ENCODE data around the gene SND1. TPM values are rescaled to one million over a fixed set of nuclear protein-coding genes. Genes with fewer than 3 reads are reported as not detected.

Gene SND1
- polyA plus RNA-seq, 3 donors = 46.5 to 97.3 (median 79.8) TPM

GRCh38 chr7:127755521-127755920 is 103.5 kb downstream of the SND1 start:
- Histone ChIP-seq H2AFZ (ENCODE audit: insufficient read depth, low read depth, low read length, poor library complexity, severe bottlenecking) (no peak overlapping the region), H3K4me1 (ENCODE audit: control insufficient read depth in 1 of 2, insufficient read depth in 2 of 2, low read length in 2 of 2) (peaks cover 21 to 25% of the 10 kb centered on the region in 2 donors), H3K9ac (ENCODE audit: insufficient read depth, low read length, poor library complexity, severe bottlenecking) (no peak overlapping the region), H3K36me3 (replicated peaks in 1 of 2; ENCODE audit: control insufficient read depth in 1 of 2, insufficient read depth in 2 of 2, low read length in 2 of 2) (no peaks in the 10 kb centered on the region), H3K27me3 (ENCODE audit: control insufficient read depth in 2 of 2, insufficient read depth in 2 of 2, low read length in 2 of 2) (no peaks in the 10 kb centered on the region), H3K27ac (ENCODE audit: low read depth in 1 of 2, low read length in 2 of 2) (no peak overlapping the region), H3K79me2 (ENCODE audit: insufficient read depth, low read length) (peaks cover 95% of the 10 kb centered on the region), H3K4me3 (replicated peaks in 1 of 3; ENCODE audit: low read depth in 2 of 3, low read length in 3 of 3) (no peak overlapping the region), H4K20me1 (ENCODE audit: insufficient read depth, low read length) (peaks cover 81% of the 10 kb centered on the region), H3K4me2 (replicated peaks; ENCODE audit: extremely low read depth, low read length, poor library complexity, severe bottlenecking) (no peak overlapping the region), H3K9me3 (replicated peaks in 1 of 2; ENCODE audit: control insufficient read depth in 1 of 2, insufficient read depth in 1 of 2, low read length in 2 of 2) (no peaks in the 10 kb centered on the region)
- peaks cover 42% of the 10 kb centered on the region for H3K4me1 Mint-ChIP-seq
- WGBS (ENCODE audit: insufficient coverage) = 100% methylated on average over 2 of the region's 6 CpGs
- intact Hi-C loops (cut with micrococcal nuclease) = no loop called here
- H3K9me3 Mint-ChIP-seq = no peaks in the 10 kb centered on the region
- no peak for TF ChIP-seq CTCF (IDR thresholded peaks at IDR 0.05)
- DNase-seq = no peak
- no peak overlapping the region for H3K27ac Mint-ChIP-seq
- H3K27me3 Mint-ChIP-seq (ENCODE audit: low read depth in 3 of 3) = no peaks in the 10 kb centered on the region
- peaks cover 6 to 10% of the 10 kb centered on the region in 2 donors for H3K36me3 Mint-ChIP-seq
- no peak overlapping the region for H3K4me3 Mint-ChIP-seq

GRCh38 chr7:127755965-127756364 is 104.0 kb downstream of the SND1 start:
- Mint-ChIP-seq H3K4me1 (peaks cover 40% of the 10 kb centered on the region), H3K36me3 (peaks cover 6 to 10% of the 10 kb centered on the region in 2 donors), H3K9me3 (no peaks in the 10 kb centered on the region), H3K4me3 (no peak overlapping the region), H3K27me3 (ENCODE audit: low read depth in 3 of 3) (no peaks in the 10 kb centered on the region), H3K27ac (peak overlapping the region in 1 of 7 donors; percentile 25)
- H3K4me3 ChIP-seq (replicated peaks in 1 of 3; ENCODE audit: low read depth in 2 of 3, low read length in 3 of 3) = no peak overlapping the region
- H3K9me3 ChIP-seq (replicated peaks in 1 of 2; ENCODE audit: control insufficient read depth in 1 of 2, insufficient read depth in 1 of 2, low read length in 2 of 2) = no peaks in the 10 kb centered on the region
- WGBS (ENCODE audit: insufficient coverage) = no CpG with 5 or more reads among the region's 2 CpGs
- peaks cover 81% of the 10 kb centered on the region for H4K20me1 ChIP-seq (ENCODE audit: insufficient read depth, low read length)
- H3K79me2 ChIP-seq (ENCODE audit: insufficient read depth, low read length) = peaks cover 95% of the 10 kb centered on the region
- intact Hi-C loops (cut with micrococcal nuclease) = no loop called here
- no peak for TF ChIP-seq CTCF (IDR thresholded peaks at IDR 0.05)
- H3K36me3 ChIP-seq (replicated peaks in 1 of 2; ENCODE audit: control insufficient read depth in 1 of 2, insufficient read depth in 2 of 2, low read length in 2 of 2) = no peaks in the 10 kb centered on the region
- no peaks in the 10 kb centered on the region for H3K27me3 ChIP-seq (ENCODE audit: control insufficient read depth in 2 of 2, insufficient read depth in 2 of 2, low read length in 2 of 2)
- no peak overlapping the region for H3K9ac ChIP-seq (ENCODE audit: insufficient read depth, low read length, poor library complexity, severe bottlenecking)
- no peak overlapping the region for H3K27ac ChIP-seq (ENCODE audit: low read depth in 1 of 2, low read length in 2 of 2)
- H3K4me1 ChIP-seq (ENCODE audit: control insufficient read depth in 1 of 2, insufficient read depth in 2 of 2, low read length in 2 of 2) = peaks cover 20 to 24% of the 10 kb centered on the region in 2 donors
- no peak overlapping the region for H3K4me2 ChIP-seq (replicated peaks; ENCODE audit: extremely low read depth, low read length, poor library complexity, severe bottlenecking)
- no peak for DNase-seq
- H2AFZ ChIP-seq (ENCODE audit: insufficient read depth, low read depth, low read length, poor library complexity, severe bottlenecking) = no peak overlapping the region

Measured in CD14-positive monocyte (primary cell).